DND-41 (cell line): ENCODE results near the gene URB1.

Experiments
- ATAC-seq: fragments of 200-7000 bp; cut with Tn5 transposase; 3 replicates; pipeline ENCODE4 v1.9.1; 2021; ENCODE audit warnings: low read depth; ENCODE audit not compliant: insufficient read depth
- DNase-seq: peaks from one replicate; pipeline ENCODE4 v3.0.0-alpha.2; 2020
- H2AFZ ChIP-seq: 2 replicates; pipeline ENCODE4 v1.6.0; 2012; ENCODE audit warnings: low read depth, low read length
- H3K27ac ChIP-seq: 2 replicates; pipeline ENCODE4 v1.5.1; 2012; ENCODE audit warnings: low read length, inconsistent platforms
- H3K27me3 ChIP-seq: fragments of 200-600 bp; sonication (generic); 2 replicates; pipeline ENCODE4 v1.6.0; 2012; ENCODE audit warnings: low read length, mild to moderate bottlenecking, inconsistent platforms; ENCODE audit not compliant: insufficient read depth, poor library complexity
- H3K36me3 ChIP-seq: 2 replicates; pipeline ENCODE4 v1.5.1; 2012; ENCODE audit warnings: low read length, inconsistent platforms; ENCODE audit not compliant: insufficient read depth
- H3K4me1 ChIP-seq: 2 replicates; pipeline ENCODE4 v1.5.1; 2012; ENCODE audit warnings: mild to moderate bottlenecking, low read length; ENCODE audit not compliant: insufficient read depth
- H3K4me2 ChIP-seq: 2 replicates; pipeline ENCODE4 v1.6.0; 2012; ENCODE audit warnings: mild to moderate bottlenecking, moderate library complexity, low read length, inconsistent platforms; ENCODE audit not compliant: insufficient read depth
- H3K4me3 ChIP-seq, 2 experiments: fragments of 200-600 bp in 1 of 2; shearing (Covaris generic) in 1 of 2; 2 replicates each; pipeline ENCODE4 v1.5.1; 2012 to 2016; ENCODE audit warnings: inconsistent platforms in 2 of 2, low read length in 2 of 2, mild to moderate bottlenecking in 2 of 2, low read depth in 1 of 2, moderate library complexity in 1 of 2
- H3K79me2 ChIP-seq: 2 replicates; pipeline ENCODE4 v1.6.0; 2012; ENCODE audit warnings: low read length, inconsistent platforms; ENCODE audit not compliant: insufficient read depth
- H3K9ac ChIP-seq: 2 replicates; pipeline ENCODE4 v1.6.0; 2012; ENCODE audit warnings: low read depth, mild to moderate bottlenecking, inconsistent platforms, low read length, moderate library complexity
- H3K9me3 ChIP-seq: 2 replicates; pipeline ENCODE4 v1.5.1; 2012; ENCODE audit warnings: low read length, moderate library complexity, mild to moderate bottlenecking, inconsistent platforms; ENCODE audit not compliant: insufficient read depth, severe bottlenecking
- H4K20me1 ChIP-seq: 2 replicates; pipeline ENCODE4 v1.6.0; 2012; ENCODE audit warnings: low read length; ENCODE audit not compliant: insufficient read depth
- CTCF ChIP-seq: IDR thresholded peaks from 2 replicates; pipeline ENCODE4 v1.5.1; 2012; ENCODE audit warnings: borderline replicate concordance, low read length, moderate library complexity, mild to moderate bottlenecking; ENCODE audit not compliant: poor library complexity, severe bottlenecking; ENCODE audit errors: extremely low read depth
- EZH2 ChIP-seq: IDR thresholded peaks from 3 replicates; pipeline ENCODE4 v1.6.1; 2012; ENCODE audit warnings: borderline replicate concordance, low read depth, mild to moderate bottlenecking, moderate library complexity, low read length, inconsistent platforms; ENCODE audit not compliant: severe bottlenecking

The URB1 gene

GRCh38 chr21:32285476-32285875 is 107.3 kb downstream of the URB1 start:
- ATAC-seq (no peak), DNase-seq (no peak)
- H3K9ac ChIP-seq: no peak overlapping the region
- H3K4me3 ChIP-seq: no peak overlapping the region
- H4K20me1 ChIP-seq: no peaks in the 10 kb centered on the region
- no peaks in the 10 kb centered on the region for H3K9me3 ChIP-seq
- no peak overlapping the region for H3K4me2 ChIP-seq
- H3K27me3 ChIP-seq: no peaks in the 10 kb centered on the region
- H3K36me3 ChIP-seq: no peaks in the 10 kb centered on the region
- no peak overlapping the region for H3K27ac ChIP-seq
- H2AFZ ChIP-seq: no peak overlapping the region
- no peaks in the 10 kb centered on the region for H3K79me2 ChIP-seq
- H3K4me1 ChIP-seq: no peaks in the 10 kb centered on the region; the same call in 1 of the 2 replicates
- TF ChIP-seq EZH2 (no peak), CTCF (no peak)

- Histone ChIP-seq H3K4me2 (no peak overlapping the region), H2AFZ (no peak overlapping the region), H3K27ac (no peak overlapping the region), H3K9me3 (no peaks in the 10 kb centered on the region), H3K36me3 (no peaks in the 10 kb centered on the region), H3K9ac (no peak overlapping the region), H3K4me3 (no peak overlapping the region), H3K79me2 (peaks cover 18% of the 10 kb centered on the region), H3K4me1 (peaks cover 12% of the 10 kb centered on the region), H3K27me3 (no peaks in the 10 kb centered on the region), H4K20me1 (no peaks in the 10 kb centered on the region)
- ATAC-seq: no peak
- DNase-seq: no peak
- TF ChIP-seq CTCF (no peak), EZH2 (no peak)
Observed at GRCh38 chr21:32282992-32283391, 109.8 kb downstream of the URB1 start.

- Histone ChIP-seq H3K9me3 (no peaks in the 10 kb centered on the region), H3K27me3 (no peaks in the 10 kb centered on the region), H3K4me2 (no peak overlapping the region), H3K79me2 (peaks cover 32% of the 10 kb centered on the region), H4K20me1 (no peaks in the 10 kb centered on the region), H3K4me3 (no peak overlapping the region), H3K36me3 (no peaks in the 10 kb centered on the region; the same call in 1 of the 2 replicates), H3K9ac (no peak overlapping the region), H3K27ac (no peak overlapping the region), H3K4me1 (peaks cover 27% of the 10 kb centered on the region), H2AFZ (no peak overlapping the region)
- no peak for ATAC-seq
- DNase-seq: no peak
- TF ChIP-seq CTCF (no peak), EZH2 (no peak)
Observed at GRCh38 chr21:32281531-32281930, 111.3 kb downstream of the URB1 start.

- TF ChIP-seq CTCF (no peak), EZH2 (no peak)
Observed at GRCh38 chr21:32279377-32279680, 113.5 kb downstream of the URB1 start.

More at GRCh38 chr21:32279377-32279680, 113.5 kb downstream of the URB1 start:
- Histone ChIP-seq H3K27ac (peak overlapping the region; percentile 74), H2AFZ (peak overlapping the region; percentile 87), H3K4me1 (peaks cover 35% of the 10 kb centered on the region), H3K27me3 (no peaks in the 10 kb centered on the region), H3K36me3 (peaks cover 8% of the 10 kb centered on the region), H3K9ac (peak overlapping the region; percentile 68), H3K79me2 (peaks cover 45% of the 10 kb centered on the region), H3K4me2 (peak overlapping the region; percentile 93), H3K9me3 (no peaks in the 10 kb centered on the region), H3K4me3 (peak overlapping the region; percentile 45 to 96; a peak in 3 of 4 replicates), H4K20me1 (peaks cover 7% of the 10 kb centered on the region; the same call in 1 of the 2 replicates)
- no peak for DNase-seq
- no peak for ATAC-seq
